HG03159 (cell line): ENCODE results near the gene SCGB1D2.

ENCODE experiments used
- ATAC-seq: cut with Tn5 transposase; IDR thresholded peaks from one replicate; pipeline ENCODE4 v1.9.1; 2021; ENCODE audit warnings: mild to moderate bottlenecking, moderate library complexity; ENCODE audit not compliant: unreplicated experiment

SCGB1D2 gene

DNA sequence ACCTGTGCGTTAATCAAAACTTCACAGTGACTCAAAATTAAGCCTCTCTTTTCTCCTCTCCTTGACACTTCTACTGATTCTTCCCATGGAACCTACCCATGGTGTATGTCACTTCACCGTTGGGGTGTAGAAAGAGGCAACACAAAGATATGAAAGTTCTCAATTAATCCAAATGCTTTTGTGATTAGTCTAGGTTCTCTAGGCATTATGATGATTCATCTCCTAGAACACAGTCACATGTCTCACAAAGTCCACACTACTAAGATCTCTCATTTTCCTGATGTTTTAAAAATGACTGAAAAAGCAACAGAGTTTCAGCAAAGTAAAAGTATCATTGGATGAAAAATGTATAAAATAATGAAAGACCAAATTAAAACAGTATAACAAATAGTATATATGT is 14.2 kb downstream of the SCGB1D2 start:
- no peak for ATAC-seq

DNA sequence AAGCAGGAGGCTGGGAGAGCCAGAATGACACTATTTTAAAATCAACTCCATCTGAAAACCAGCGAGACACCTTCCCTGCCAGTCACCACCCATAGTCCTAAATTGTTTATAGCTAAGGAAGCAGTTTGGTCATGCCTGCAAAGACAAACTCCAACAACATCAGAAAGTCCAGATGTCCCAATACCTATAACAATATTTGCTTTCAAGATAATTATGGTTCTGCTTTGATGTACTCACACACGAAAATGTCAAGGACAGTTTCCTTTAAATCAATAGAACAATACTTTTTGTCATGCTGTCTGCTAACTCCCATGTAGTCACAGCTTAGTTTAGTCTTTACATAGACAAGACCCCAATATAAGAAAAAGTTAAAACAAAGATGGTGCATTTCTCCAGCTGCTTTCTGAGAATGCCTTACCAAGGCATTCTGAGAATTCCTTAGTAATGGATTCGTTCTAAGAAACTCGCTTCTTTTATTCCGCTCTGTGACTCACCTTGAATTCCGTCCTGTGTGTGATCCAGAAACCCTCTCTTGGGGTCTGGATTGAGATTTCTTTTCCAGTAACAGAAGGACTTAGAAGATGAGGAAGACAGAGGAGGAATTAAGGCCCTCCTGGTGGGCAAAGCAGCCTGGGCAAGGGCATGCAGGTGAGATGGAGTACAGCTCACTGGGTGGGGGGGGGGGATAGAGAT is 18.4 kb downstream of the SCGB1D2 start:
- no peak for ATAC-seq

DNA sequence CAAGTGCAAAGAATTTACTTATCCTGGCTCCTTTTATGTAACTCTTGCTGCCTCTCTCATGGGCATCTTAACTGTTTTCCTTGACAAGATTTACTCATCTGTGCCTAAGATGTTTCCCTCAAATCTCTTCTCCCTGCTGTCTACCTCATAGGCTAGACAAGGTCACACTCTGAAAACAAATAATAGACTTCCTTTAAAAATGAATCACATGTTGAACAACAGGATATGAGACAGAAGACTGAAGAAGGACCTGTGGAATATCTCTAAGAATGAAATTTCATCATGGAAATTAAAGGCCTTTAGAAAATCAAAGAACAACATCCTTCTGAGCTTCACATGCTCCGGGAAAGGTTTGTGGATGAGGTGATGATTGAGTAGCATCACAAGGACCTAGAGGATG is 22.0 kb downstream of the SCGB1D2 start:
- ATAC-seq = no peak

DNA sequence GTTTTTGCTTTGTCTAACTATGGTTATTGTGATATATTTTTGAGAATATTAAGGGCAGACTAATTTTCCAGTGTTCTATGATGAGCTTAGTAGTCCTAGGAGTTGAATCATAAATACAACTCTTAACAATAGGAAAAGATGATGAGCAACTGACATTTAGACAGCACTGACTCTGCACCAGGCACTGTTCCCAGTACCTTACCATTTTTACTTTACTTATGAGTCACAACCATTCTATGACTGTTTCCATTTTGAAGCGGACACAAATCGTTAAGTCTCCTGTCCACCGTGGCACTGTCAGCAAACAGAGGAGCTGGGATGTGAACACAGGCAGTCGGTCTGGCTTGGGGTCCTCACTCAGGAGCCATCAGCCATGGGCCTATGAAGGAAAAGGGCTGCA is 24.5 kb downstream of the SCGB1D2 start:
- no peak for ATAC-seq

DNA sequence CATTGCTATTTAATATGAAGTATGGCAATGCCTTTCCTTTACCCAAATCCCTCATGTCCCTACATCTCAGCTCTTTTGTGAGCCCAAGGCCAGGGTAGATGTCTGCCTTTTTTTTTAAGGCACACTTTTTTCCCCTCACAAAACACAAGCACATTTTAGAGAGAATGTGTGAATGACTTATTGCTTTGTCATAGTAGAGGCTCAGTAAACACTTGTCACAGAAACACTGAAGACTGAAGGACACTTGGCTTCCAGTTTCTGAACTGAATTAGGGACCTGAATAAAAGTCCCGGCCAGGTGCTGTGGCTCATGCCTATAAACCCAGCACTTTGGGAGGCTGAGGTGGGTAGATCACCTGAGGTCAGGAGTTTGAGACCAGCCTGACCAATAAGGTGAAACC is 25.0 kb downstream of the SCGB1D2 start:
- no peak for ATAC-seq

DNA sequence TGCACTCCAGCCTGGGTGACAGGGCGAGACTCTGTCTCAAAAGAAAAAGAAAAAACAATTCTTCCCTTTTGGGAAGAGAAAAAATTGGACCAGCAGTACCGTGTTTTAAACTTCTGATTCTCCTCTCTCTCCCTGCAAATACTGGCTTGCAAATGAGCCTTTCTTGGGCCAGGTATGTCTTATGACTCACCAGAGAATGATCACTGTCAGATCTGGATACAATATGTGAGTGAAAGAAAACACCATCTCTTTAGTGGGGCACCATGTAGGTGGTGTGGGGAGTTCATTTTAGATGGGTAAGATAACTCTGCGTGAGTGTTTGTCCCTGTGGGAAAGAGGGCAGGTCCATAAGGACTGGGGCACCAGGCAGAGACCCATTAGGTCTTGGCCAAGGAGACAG is 25.5 kb downstream of the SCGB1D2 start:
- ATAC-seq = no peak

DNA sequence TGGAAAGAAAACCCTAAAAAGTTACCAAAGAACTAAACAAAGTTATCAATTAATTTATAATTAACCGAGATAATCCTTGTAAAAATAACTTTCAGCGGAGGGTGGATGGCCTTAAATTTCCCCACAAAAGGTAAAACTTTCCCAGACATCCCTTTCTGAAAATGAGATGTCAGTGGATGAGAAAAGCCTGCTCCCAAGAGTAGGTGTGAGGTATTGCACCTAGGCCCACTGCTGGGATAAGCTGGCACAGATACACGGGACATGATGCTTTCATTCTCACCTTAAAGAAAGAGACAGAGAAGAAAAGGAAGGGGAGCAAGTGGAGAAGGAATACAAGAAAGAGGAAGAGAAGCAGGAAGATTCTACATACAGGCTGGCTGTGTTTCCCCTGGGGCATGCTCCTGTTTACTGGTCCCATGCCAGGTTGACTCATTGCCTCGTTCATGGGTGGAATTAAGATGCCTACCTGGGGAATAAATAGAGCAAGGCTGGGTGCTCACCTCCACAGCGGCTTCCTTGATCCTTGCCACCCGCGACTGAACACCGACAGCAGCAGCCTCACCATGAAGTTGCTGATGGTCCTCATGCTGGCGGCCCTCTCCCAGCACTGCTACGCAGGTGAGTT is 27.7 kb downstream of the SCGB1D2 start, which contains the start of gene SCGB2A2:
Gene SCGB2A2, plus strand, starts transcription at position 505 of the 625 bp plus-strand sequence. Its CDS starts 59 bp downstream, at position 564.
- ATAC-seq = no peak

DNA sequence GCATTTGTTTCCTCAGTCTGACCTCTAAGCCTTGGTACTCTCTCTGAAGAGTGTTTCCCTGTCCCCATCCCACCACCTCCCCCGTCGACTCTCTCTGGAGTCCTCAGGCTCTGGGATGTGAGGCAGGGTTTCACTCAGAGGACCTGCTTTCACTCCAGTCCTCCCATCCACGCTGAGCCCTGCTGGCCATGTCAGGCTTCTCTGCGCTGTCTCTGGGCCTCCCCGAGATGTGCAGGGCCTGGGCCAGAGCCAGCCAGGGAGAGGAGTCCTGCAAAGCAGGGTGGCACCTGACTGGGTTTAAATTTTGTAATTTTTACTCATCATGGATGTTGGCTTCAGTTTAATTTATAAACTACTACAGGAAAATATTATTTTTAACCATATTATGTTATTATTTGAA is 31.2 kb downstream of the SCGB1D2 start:
- no peak for ATAC-seq

DNA sequence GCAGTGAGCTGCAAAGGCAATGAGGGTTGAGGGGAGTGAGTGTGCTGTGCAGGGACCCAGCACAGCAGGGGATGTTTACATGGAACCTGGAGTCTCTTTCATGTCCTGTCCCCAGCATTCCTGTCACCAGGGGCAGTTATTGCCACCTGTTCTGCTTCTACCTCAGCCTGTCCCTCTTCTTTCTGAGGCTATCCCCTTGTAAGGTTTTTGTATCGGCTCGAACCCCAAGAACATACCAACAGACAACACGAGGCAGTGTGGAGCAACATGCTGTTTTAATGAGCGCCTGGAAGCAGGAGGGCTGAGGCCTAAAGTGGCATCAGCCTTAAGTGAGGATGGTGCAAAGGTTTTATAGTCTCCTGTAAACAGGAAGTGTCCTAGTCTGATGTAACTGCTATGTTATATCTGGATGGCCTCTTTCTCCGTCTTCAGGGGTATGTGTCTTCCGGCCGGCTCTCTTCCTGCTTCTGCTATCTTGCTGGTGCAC is 31.8 kb downstream of the SCGB1D2 start:
- ATAC-seq = no peak

DNA sequence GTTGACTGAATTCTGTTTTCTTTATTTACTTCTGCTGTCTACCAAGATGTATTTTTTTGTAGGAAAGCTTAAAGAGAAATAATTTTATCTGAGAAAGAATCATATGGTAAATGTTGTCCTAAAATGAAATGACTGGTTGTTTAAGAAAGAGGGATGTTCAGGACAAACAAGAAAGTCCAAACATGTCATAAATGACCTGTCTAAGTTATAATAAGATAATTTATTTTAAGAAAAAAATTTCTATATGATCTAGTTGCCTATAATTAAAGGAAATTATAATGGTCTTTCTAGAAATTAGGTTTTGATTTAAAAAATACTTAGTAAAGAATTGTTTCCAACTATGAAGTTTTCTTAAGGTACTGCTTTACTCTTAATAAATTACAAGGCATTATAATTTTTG is 38.4 kb downstream of the SCGB1D2 start:
- ATAC-seq = no peak
